Fibroblast of pulmonary artery (primary cell): ENCODE data around the gene MAST3.

ENCODE experiments used
- DNase-seq: peaks from one replicate; pipeline ENCODE4 v3.0.0-alpha.2; 2010; ENCODE audit warnings: low read depth
- H3K4me3 ChIP-seq: replicated peaks from 2 replicates; pipeline ENCODE4 v1.5.1; 2011; ENCODE audit warnings: low read depth, mild to moderate bottlenecking, control low read depth, low read length, moderate library complexity
- CTCF ChIP-seq: IDR thresholded peaks from 2 replicates; pipeline ENCODE4 v1.5.1; 2011; ENCODE audit warnings: mild to moderate bottlenecking, control low read depth, low read length, inconsistent platforms; ENCODE audit errors: missing control alignments

MAST3 gene

GRCh38 chr19:18131841-18132596, 34.4 kb downstream of the MAST3 start:
- no peak for TF ChIP-seq CTCF

GRCh38 chr19:18135712-18136584, 38.4 kb downstream of the MAST3 start:
- no peak overlapping the region for H3K4me3 ChIP-seq
- no peak for TF ChIP-seq CTCF
- no peak for DNase-seq

More at GRCh38 chr19:18131841-18132596, 34.4 kb downstream of the MAST3 start:
- no peak overlapping the region for H3K4me3 ChIP-seq
- no peak for DNase-seq

- no peak overlapping the region for H3K4me3 ChIP-seq
- no peak for TF ChIP-seq CTCF
- no peak for DNase-seq
Measured at GRCh38 chr19:18137242-18137641, 39.7 kb downstream of the MAST3 start.

GRCh38 chr19:18137657-18138339, 40.2 kb downstream of the MAST3 start:
- DNase-seq, result no peak
- no peak for TF ChIP-seq CTCF
- H3K4me3 ChIP-seq, result no peak overlapping the region

- no peak for TF ChIP-seq CTCF
- H3K4me3 ChIP-seq, result no peak overlapping the region
- DNase-seq, result no peak
Measured at GRCh38 chr19:18140473-18140872, 42.9 kb downstream of the MAST3 start.

GRCh38 chr19:18141031-18141430, 43.5 kb downstream of the MAST3 start:
- no peak overlapping the region for H3K4me3 ChIP-seq
- DNase-seq, result no peak
- no peak for TF ChIP-seq CTCF
